ENCODE measurements around the gene DEFB113. TPM values are rescaled to one million over a fixed set of nuclear protein-coding genes. Genes with fewer than 3 reads are reported as not detected.

Gene DEFB113
- total RNA-seq, 4 donors from 2014 or later: not detected

DNA sequence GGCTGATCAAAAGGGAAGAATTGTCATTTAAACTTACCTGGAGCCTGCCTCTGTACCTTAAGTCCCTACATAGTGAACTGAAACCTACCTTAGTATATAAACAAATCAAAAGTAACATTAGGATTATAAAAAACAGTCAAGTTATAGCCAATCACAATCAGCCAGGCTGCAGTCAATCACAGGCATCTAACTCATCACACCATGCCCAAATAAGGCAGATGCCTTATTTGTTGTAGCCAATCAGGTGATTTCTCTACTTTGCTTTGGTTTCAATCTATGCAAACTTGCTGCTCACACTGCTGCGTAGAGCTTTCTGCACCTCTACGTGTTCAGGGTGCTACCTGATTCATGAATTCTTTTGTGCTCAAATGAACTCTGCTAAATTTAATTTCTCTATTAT lies 18.3 kb upstream of the DEFB113 start:
- Histone ChIP-seq H3K27ac (no peak overlapping the region), H3K36me3 (no peaks in the 10 kb centered on the region), H3K4me3 (no peak overlapping the region), H3K27me3 (no peaks in the 10 kb centered on the region), H3K4me1 (no peaks in the 10 kb centered on the region), H3K9me3 (no peaks in the 10 kb centered on the region)
- DNase-seq: no peak
- TF ChIP-seq, protein P1, sequence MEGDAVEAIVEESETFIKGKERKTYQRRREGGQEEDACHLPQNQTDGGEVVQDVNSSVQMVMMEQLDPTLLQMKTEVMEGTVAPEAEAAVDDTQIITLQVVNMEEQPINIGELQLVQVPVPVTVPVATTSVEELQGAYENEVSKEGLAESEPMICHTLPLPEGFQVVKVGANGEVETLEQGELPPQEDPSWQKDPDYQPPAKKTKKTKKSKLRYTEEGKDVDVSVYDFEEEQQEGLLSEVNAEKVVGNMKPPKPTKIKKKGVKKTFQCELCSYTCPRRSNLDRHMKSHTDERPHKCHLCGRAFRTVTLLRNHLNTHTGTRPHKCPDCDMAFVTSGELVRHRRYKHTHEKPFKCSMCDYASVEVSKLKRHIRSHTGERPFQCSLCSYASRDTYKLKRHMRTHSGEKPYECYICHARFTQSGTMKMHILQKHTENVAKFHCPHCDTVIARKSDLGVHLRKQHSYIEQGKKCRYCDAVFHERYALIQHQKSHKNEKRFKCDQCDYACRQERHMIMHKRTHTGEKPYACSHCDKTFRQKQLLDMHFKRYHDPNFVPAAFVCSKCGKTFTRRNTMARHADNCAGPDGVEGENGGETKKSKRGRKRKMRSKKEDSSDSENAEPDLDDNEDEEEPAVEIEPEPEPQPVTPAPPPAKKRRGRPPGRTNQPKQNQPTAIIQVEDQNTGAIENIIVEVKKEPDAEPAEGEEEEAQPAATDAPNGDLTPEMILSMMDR (IDR thresholded peaks at IDR 0.05): no peak
- TF ChIP-seq POLR2A (IDR thresholded peaks at IDR 0.05): no peak
- intact Hi-C loops (cut with DNase I; ENCODE audit: low total_unique reads): no loop called here

DNA sequence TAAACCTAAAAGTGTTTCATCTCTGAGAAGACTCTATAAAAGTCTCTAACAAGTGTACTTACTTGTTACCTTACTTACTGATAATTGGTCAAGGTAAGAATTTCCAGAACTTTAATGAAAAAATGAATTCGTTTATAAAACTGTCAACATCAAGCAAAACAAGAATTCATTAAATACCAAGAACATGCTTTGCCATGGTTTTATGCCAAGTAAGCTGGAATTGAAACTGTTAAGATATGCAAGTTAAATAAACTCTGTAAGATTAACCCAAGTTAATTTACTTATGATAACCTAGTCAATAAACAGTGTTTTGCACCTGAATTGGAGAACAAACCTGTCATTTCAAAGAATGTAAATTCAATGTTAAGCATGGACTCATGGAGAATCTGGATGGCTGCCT lies 17.1 kb upstream of the DEFB113 start:
- H3K4me3 ChIP-seq: no peak overlapping the region
- H3K4me1 ChIP-seq: no peaks in the 10 kb centered on the region
- no peaks in the 10 kb centered on the region for H3K27me3 ChIP-seq
- H3K9me3 ChIP-seq: no peaks in the 10 kb centered on the region
- TF ChIP-seq POLR2A (IDR thresholded peaks at IDR 0.05): no peak
- DNase-seq: no peak
- H3K27ac ChIP-seq: no peak overlapping the region
- intact Hi-C loops (cut with DNase I; ENCODE audit: low total_unique reads): no loop called here
- H3K36me3 ChIP-seq: no peaks in the 10 kb centered on the region

DNA sequence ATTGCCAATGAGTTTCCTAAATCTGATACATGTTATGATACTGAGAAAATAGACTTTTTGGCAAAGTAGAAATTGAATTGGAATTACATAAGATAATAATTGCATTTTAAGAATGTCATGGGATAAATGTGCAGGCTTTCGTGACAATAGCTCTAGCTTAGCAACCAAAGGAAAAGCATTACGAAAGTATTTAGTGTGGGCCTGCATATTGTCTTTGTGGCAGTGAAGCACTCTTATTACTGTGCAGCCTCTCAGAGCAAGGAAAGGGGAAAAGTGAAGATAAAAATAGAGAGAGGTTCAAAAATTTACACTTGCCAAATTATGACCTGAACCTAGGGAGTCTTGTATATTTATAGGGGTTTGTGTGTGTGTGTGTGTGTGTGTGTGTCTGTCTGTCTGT lies 12.6 kb upstream of the DEFB113 start:
- DNase-seq: no peak
- Histone ChIP-seq H3K4me3 (no peak overlapping the region), H3K27ac (no peak overlapping the region), H3K9me3 (no peaks in the 10 kb centered on the region), H3K27me3 (no peaks in the 10 kb centered on the region), H3K4me1 (no peaks in the 10 kb centered on the region), H3K36me3 (no peaks in the 10 kb centered on the region)
- intact Hi-C loops (cut with DNase I; ENCODE audit: low total_unique reads): no loop called here
- TF ChIP-seq, protein P1 (IDR thresholded peaks at IDR 0.05): no peak
- no peak for TF ChIP-seq POLR2A (IDR thresholded peaks at IDR 0.05)

DNA sequence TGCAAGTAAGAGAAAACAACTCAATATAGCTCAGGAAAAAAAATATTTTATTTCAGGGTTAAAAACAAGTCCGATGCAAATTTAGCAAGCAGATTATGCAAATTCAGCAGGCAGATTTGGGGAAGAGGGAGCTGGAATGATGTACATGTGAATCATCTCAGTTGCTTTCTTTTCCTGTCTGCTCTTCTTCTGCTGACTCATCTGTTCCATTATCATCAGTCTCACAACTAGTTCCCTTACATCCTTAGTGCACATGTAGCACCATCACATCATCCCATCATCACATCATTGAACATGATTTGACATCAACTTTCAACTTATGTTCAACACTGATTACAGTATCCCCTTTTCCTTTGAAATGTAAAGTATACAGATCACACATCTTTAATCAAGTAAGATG lies 11.5 kb upstream of the DEFB113 start:
- intact Hi-C loops (cut with DNase I; ENCODE audit: low total_unique reads): no loop called here

DNA sequence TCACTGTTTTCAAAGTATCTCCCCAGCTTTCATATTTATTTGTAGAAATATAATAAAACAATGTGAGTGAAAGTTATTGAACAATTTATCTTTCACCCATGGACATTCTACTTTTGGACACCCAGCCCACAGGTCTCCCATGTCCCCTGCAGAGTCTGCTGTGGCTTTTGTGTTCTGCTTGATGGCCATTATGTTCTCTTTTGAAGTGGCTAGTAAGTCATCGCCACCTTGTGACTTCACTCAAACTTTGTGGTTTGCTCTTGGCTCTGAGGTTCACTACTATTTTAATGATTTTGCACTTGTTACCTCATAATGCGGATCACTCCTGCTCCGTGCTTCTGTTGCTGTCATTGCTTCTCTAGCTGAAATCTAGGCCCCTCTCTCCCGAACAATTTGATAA lies 10.2 kb upstream of the DEFB113 start:
- DNase-seq: no peak
- no peak overlapping the region for H3K27ac ChIP-seq
- no peak for TF ChIP-seq POLR2A (IDR thresholded peaks at IDR 0.05)
- no peaks in the 10 kb centered on the region for H3K9me3 ChIP-seq
- H3K27me3 ChIP-seq: no peaks in the 10 kb centered on the region
- intact Hi-C loops (cut with DNase I; ENCODE audit: low total_unique reads): no loop called here
- no peaks in the 10 kb centered on the region for H3K4me1 ChIP-seq
- H3K4me3 ChIP-seq: no peak overlapping the region
- no peaks in the 10 kb centered on the region for H3K36me3 ChIP-seq

More for the DNA sequence above, 11.5 kb upstream of the DEFB113 start:
- H3K27me3 ChIP-seq: no peaks in the 10 kb centered on the region
- TF ChIP-seq POLR2A (IDR thresholded peaks at IDR 0.05): no peak
- TF ChIP-seq, protein P1 (IDR thresholded peaks at IDR 0.05): no peak
- no peaks in the 10 kb centered on the region for H3K9me3 ChIP-seq
- H3K4me3 ChIP-seq: no peak overlapping the region
- H3K36me3 ChIP-seq: no peaks in the 10 kb centered on the region
- no peak for DNase-seq
- no peak overlapping the region for H3K27ac ChIP-seq
- no peaks in the 10 kb centered on the region for H3K4me1 ChIP-seq

DNA sequence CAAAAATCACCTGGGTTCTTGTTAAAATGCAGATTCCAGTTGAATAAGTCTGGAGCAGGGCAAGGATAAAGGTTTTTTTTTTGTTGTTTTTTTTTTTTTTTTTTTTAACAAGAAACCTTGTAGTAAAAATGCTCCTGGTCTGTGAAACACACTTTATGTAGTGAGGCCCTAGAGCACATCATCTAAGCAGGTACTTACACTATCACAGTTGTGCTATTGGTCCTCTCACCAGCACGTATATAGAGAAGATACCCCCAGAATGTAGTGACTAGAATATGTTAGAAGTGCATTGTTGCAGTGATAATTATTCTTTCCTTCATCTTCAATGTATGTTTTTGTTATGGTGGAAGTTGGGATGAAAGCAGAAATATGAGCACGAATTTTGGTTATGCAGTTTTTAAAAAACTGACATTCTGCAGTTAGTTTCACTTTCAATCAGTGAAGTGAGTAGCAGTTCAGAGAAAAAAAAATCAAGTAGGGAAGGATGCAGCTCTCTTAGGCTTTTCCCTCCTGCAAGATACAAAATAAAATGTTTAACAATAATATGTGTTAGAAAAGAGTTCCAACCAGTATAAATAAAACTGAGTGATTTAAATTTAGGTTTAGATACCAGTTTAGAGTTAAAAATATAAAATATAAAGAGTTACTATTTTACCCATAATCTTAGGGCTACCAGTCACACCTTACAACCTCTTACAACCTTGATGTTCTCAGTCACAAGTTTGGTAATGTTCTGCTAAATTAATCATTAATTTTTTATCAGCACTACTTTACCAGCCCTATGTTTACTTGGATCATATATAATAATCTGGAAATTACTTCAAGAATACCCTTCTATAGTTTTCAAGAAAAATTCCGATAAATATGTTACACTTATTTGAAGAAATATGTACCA lies 9.2 kb upstream of the DEFB113 start:
- no peaks in the 10 kb centered on the region for H3K36me3 ChIP-seq
- no peak overlapping the region for H3K27ac ChIP-seq
- H3K4me3 ChIP-seq: no peak overlapping the region
- no peak for TF ChIP-seq POLR2A (IDR thresholded peaks at IDR 0.05)
- TF ChIP-seq, protein P1 (IDR thresholded peaks at IDR 0.05): no peak
- H3K4me1 ChIP-seq: no peaks in the 10 kb centered on the region
- H3K27me3 ChIP-seq: no peaks in the 10 kb centered on the region
- H3K9me3 ChIP-seq: no peaks in the 10 kb centered on the region
- intact Hi-C loops (cut with DNase I; ENCODE audit: low total_unique reads): no loop called here
- DNase-seq: no peak

Measured in uterus (tissue), 4 donors.